HG03354 (cell line): ENCODE data around the gene UPP1.
"Not testable (repeated sequence)": the region's sequence is repeated elsewhere in the genome, so short reads cannot be mapped to it uniquely, and the experiment has no call there.

Source experiments
- ATAC-seq: cut with Tn5 transposase; IDR thresholded peaks from one replicate; pipeline ENCODE4 v1.9.1; 2021; ENCODE audit warnings: mild to moderate bottlenecking; ENCODE audit not compliant: unreplicated experiment, poor library complexity, severe bottlenecking

Gene UPP1

GRCh38 chr7:48147690-48148089 lies 58.6 kb downstream of the UPP1 start:
- ATAC-seq: not testable (repeated sequence)

GRCh38 chr7:48148311-48148710 lies 59.2 kb downstream of the UPP1 start:
- no peak for ATAC-seq

- ATAC-seq: no peak
Observed at GRCh38 chr7:48149058-48149457, 60.0 kb downstream of the UPP1 start.

- no peak for ATAC-seq
Observed at GRCh38 chr7:48150086-48150485, 61.0 kb downstream of the UPP1 start.

- no peak for ATAC-seq
Observed at GRCh38 chr7:48154792-48155413, 65.8 kb downstream of the UPP1 start.
